Fibroblast of the aortic adventitia (primary cell): Measurements from ENCODE around the gene CBFA2T3. TPM values are rescaled to one million over a fixed set of nuclear protein-coding genes. Genes with fewer than 3 reads are reported as not detected.

Experiments
- DNase-seq: peaks from one replicate; pipeline ENCODE4 v3.0.0-alpha.2; 2010; ENCODE audit warnings: low read depth
- H3K4me3 ChIP-seq: 2 replicates; pipeline ENCODE4 v1.5.1; 2011; ENCODE audit warnings: low read depth, mild to moderate bottlenecking, control low read depth, low read length, moderate library complexity
- CTCF ChIP-seq: IDR thresholded peaks from 2 replicates; pipeline ENCODE4 v1.5.1; 2011; ENCODE audit warnings: mild to moderate bottlenecking, low read length, control low read depth, inconsistent platforms; ENCODE audit not compliant: insufficient read depth
- total RNA-seq: library from RNA; depleted of rRNA; stranded (reverse); fragments of >200 nt; gene quantifications from 2 replicates; pipeline ENCODE4 v1.2.3, GENCODE V29; 2012; ENCODE audit warnings: low replicate concordance

Gene CBFA2T3
- total RNA-seq, 1 donor: not detected

GRCh38 chr16:88969361-88969831 lies 7.6 kb downstream of the CBFA2T3 start:
- TF ChIP-seq CTCF: no peak
- no peak for DNase-seq
- no peak overlapping the region for H3K4me3 ChIP-seq

- no peak for TF ChIP-seq CTCF
Observed at GRCh38 chr16:88968589-88969280, 8.3 kb downstream of the CBFA2T3 start.

GRCh38 chr16:88967830-88968588 lies 9.0 kb downstream of the CBFA2T3 start:
- H3K4me3 ChIP-seq: no peak overlapping the region
- no peak for DNase-seq
- TF ChIP-seq CTCF: no peak

More at GRCh38 chr16:88968589-88969280, 8.3 kb downstream of the CBFA2T3 start:
- DNase-seq: no peak
- H3K4me3 ChIP-seq: no peak overlapping the region

- TF ChIP-seq CTCF: no peak
- H3K4me3 ChIP-seq: no peak overlapping the region
- no peak for DNase-seq
Observed at GRCh38 chr16:88966986-88967829, 9.8 kb downstream of the CBFA2T3 start.

GRCh38 chr16:88965826-88966480 lies 11.1 kb downstream of the CBFA2T3 start:
- no peak for TF ChIP-seq CTCF
- H3K4me3 ChIP-seq: no peak overlapping the region
- no peak for DNase-seq

GRCh38 chr16:88965411-88965810 lies 11.6 kb downstream of the CBFA2T3 start:
- TF ChIP-seq CTCF: no peak
- no peak overlapping the region for H3K4me3 ChIP-seq
- DNase-seq: no peak
